ENCODE results near the gene IFRD2. TPM values are rescaled to one million over a fixed set of nuclear protein-coding genes. Genes with fewer than 3 reads are reported as not detected.

IFRD2 gene
- total RNA-seq, 2 experiments from 2014 or later = 100 to 125 TPM

- ChIA-PET CTCF (interaction anchor here (0.8 kb wide), 1 partner anchor 21 kb away, joined by 3 read pairs; no protein-coding TSS in a partner anchor), POLR2A (no interaction called here)
- Mint-ChIP-seq H3K27me3 (no peaks in the 10 kb centered on the region), H3K36me3 (ENCODE audit: low read depth) (peaks cover 8% of the 10 kb centered on the region), H3K4me1 (peaks cover 24% of the 10 kb centered on the region), H3K9me3 (ENCODE audit: low read depth) (no peaks in the 10 kb centered on the region), H3K4me3 (no peak overlapping the region), H3K27ac (no peak overlapping the region)
- DNase-seq (no peak), ATAC-seq (no peak)
- intact Hi-C loops (cut with DNase I, micrococcal nuclease) = loop anchor here (5.0 to 10.0 kb wide), 2 partner anchors 571 to 1647 kb away; partner anchors contain the start of genes GMPPB (in 1 of the 2), PARP3 (in 1 of the 2) and RRP9 (in 1 of the 2)
These were observed 3.6 kb upstream of the IFRD2 start for GRCh38 chr3:50295553-50296431.

- CTCF ChIA-PET = interaction anchor here (1.0 to 1.4 kb wide), 2 partner anchors 29 to 59 kb away, joined by 3 read pairs; partner anchors contain the start of gene GNAI2
- POLR2A ChIA-PET = no interaction called here
- intact Hi-C loops (cut with DNase I, micrococcal nuclease) = loop anchor here (5.0 to 10.0 kb wide), 3 partner anchors 570 to 1648 kb away; partner anchors contain the start of genes GMPPB (in 1 of the 2), PARP3 (in 1 of the 2), RHOA (in 1 of the 2) and RRP9 (in 1 of the 2)
- ATAC-seq (no peak), DNase-seq (no peak)
- H3K36me3 Mint-ChIP-seq (ENCODE audit: low read depth) = peaks cover 16% of the 10 kb centered on the region
- no peak overlapping the region for H3K27ac Mint-ChIP-seq
- H3K27me3 Mint-ChIP-seq = no peaks in the 10 kb centered on the region
- H3K4me3 Mint-ChIP-seq = no peak overlapping the region
- peaks cover 22% of the 10 kb centered on the region for H3K4me1 Mint-ChIP-seq
- no peaks in the 10 kb centered on the region for H3K9me3 Mint-ChIP-seq (ENCODE audit: low read depth)
These were observed 2.5 kb upstream of the IFRD2 start for GRCh38 chr3:50294492-50295403.

- intact Hi-C loops (cut with DNase I, micrococcal nuclease) = loop anchor here (5.0 to 10.0 kb wide), 2 partner anchors 569 to 882 kb away; partner anchors contain the start of genes GMPPB (in 1 of the 2), RHOA (in 1 of the 2) and TCTA (in 1 of the 2)
- Mint-ChIP-seq H3K27me3 (no peaks in the 10 kb centered on the region), H3K4me1 (peaks cover 21% of the 10 kb centered on the region), H3K9me3 (ENCODE audit: low read depth) (no peaks in the 10 kb centered on the region), H3K36me3 (ENCODE audit: low read depth) (peaks cover 23% of the 10 kb centered on the region), H3K4me3 (no peak overlapping the region), H3K27ac (no peak overlapping the region)
- ATAC-seq (no peak), DNase-seq (no peak)
- ChIA-PET CTCF (interaction anchor here (0.5 to 1.4 kb wide), 3 partner anchors 30 to 1270 kb away, joined by 3 read pairs; partner anchors contain the start of gene GNAI2), POLR2A (no interaction called here)
These were observed 1.9 kb upstream of the IFRD2 start for GRCh38 chr3:50294089-50294488.

GRCh38 chr3:50293079-50293801, 1.0 kb upstream of the IFRD2 start:
- no peak for DNase-seq
- peak overlapping the region; percentile 88 for H3K4me3 Mint-ChIP-seq
- H3K27ac Mint-ChIP-seq = peak overlapping the region; percentile 99
- H3K9me3 Mint-ChIP-seq (ENCODE audit: low read depth) = no peaks in the 10 kb centered on the region
- no peaks in the 10 kb centered on the region for H3K27me3 Mint-ChIP-seq
- H3K36me3 Mint-ChIP-seq (ENCODE audit: low read depth) = peaks cover 31% of the 10 kb centered on the region
- ATAC-seq = no peak
- intact Hi-C loops (cut with DNase I, micrococcal nuclease) = loop anchor here (2.0 to 10.0 kb wide), 4 partner anchors 318 to 881 kb away; partner anchors contain the start of genes CISH (in 1 of the 2), GMPPB (in 1 of the 2), RHOA (in 1 of the 2) and TCTA (in 1 of the 2)
- CTCF ChIA-PET = interaction anchor here (0.5 to 1.8 kb wide), 7 partner anchors 31 to 1269 kb away, joined by 3 to 8 read pairs (median 3); partner anchors contain the start of gene GNAI2
- POLR2A ChIA-PET = interaction anchor here (0.6 kb wide), 1 partner anchor 10 kb away, joined by 3 read pairs; no protein-coding TSS in a partner anchor
- H3K4me1 Mint-ChIP-seq = peaks cover 20% of the 10 kb centered on the region

- intact Hi-C loops (cut with DNase I, micrococcal nuclease) = loop anchor here (5.0 to 10.0 kb wide), 2 partner anchors 565 to 878 kb away; partner anchors contain the start of genes GMPPB (in 1 of the 2), RHOA (in 1 of the 2) and TCTA (in 1 of the 2)
- CTCF ChIA-PET = interaction anchor here (0.5 kb wide), 1 partner anchor 70 kb away, joined by 4 read pairs; no protein-coding TSS in a partner anchor
- Mint-ChIP-seq H3K27me3 (no peaks in the 10 kb centered on the region), H3K4me3 (peak overlapping the region; percentile 88), H3K36me3 (ENCODE audit: low read depth) (peaks cover 41% of the 10 kb centered on the region), H3K4me1 (peaks cover 16% of the 10 kb centered on the region), H3K9me3 (ENCODE audit: low read depth) (no peaks in the 10 kb centered on the region), H3K27ac (no peak overlapping the region)
- no peak for ATAC-seq
- DNase-seq = no peak
- POLR2A ChIA-PET = interaction anchor here (0.6 kb wide), 2 partner anchors 13 to 1202 kb away, joined by 7 read pairs; no protein-coding TSS in a partner anchor
These were observed 2.0 kb downstream of the IFRD2 start for GRCh38 chr3:50290161-50290641.

GRCh38 chr3:50289130-50289529, 3.1 kb downstream of the IFRD2 start:
- Mint-ChIP-seq H3K36me3 (ENCODE audit: low read depth) (peaks cover 41% of the 10 kb centered on the region), H3K27ac (no peak overlapping the region), H3K4me1 (peaks cover 16% of the 10 kb centered on the region), H3K27me3 (no peaks in the 10 kb centered on the region), H3K4me3 (peak overlapping the region; percentile 30), H3K9me3 (ENCODE audit: low read depth) (no peaks in the 10 kb centered on the region)
- no peak for ATAC-seq
- intact Hi-C loops (cut with DNase I, micrococcal nuclease) = no loop called here
- CTCF ChIA-PET = interaction anchor here (0.8 kb wide), 1 partner anchor 43 kb away, joined by 3 read pairs; no protein-coding TSS in a partner anchor
- POLR2A ChIA-PET = no interaction called here
- no peak for DNase-seq

- ChIA-PET POLR2A (no interaction called here), CTCF (interaction anchor here (0.6 to 0.8 kb wide), 3 partner anchors 42 to 96 kb away, joined by 3 read pairs; no protein-coding TSS in a partner anchor)
- H3K36me3 Mint-ChIP-seq (ENCODE audit: low read depth) = peaks cover 41% of the 10 kb centered on the region
- no peak for DNase-seq
- H3K4me1 Mint-ChIP-seq = peaks cover 16% of the 10 kb centered on the region
- H3K27ac Mint-ChIP-seq = no peak overlapping the region
- intact Hi-C loops (cut with DNase I, micrococcal nuclease) = no loop called here
- no peaks in the 10 kb centered on the region for H3K27me3 Mint-ChIP-seq
- ATAC-seq = no peak
- H3K9me3 Mint-ChIP-seq (ENCODE audit: low read depth) = no peaks in the 10 kb centered on the region
- H3K4me3 Mint-ChIP-seq = no peak overlapping the region
These were observed 3.7 kb downstream of the IFRD2 start for GRCh38 chr3:50288387-50289007.

- peaks cover 9% of the 10 kb centered on the region for H3K4me1 Mint-ChIP-seq
- H3K9me3 Mint-ChIP-seq (ENCODE audit: low read depth) = no peaks in the 10 kb centered on the region
- ChIA-PET CTCF (no interaction called here), POLR2A (no interaction called here)
- no peak overlapping the region for H3K4me3 Mint-ChIP-seq
- H3K36me3 Mint-ChIP-seq (ENCODE audit: low read depth) = peaks cover 38% of the 10 kb centered on the region
- DNase-seq (no peak), ATAC-seq (no peak)
- H3K27ac Mint-ChIP-seq = no peak overlapping the region
- intact Hi-C loops (cut with DNase I, micrococcal nuclease) = no loop called here
- no peaks in the 10 kb centered on the region for H3K27me3 Mint-ChIP-seq
These were observed 5.0 kb downstream of the IFRD2 start for GRCh38 chr3:50287262-50287661.

- no peak for DNase-seq
- intact Hi-C loops (cut with DNase I, micrococcal nuclease) = no loop called here
- Mint-ChIP-seq H3K27me3 (no peaks in the 10 kb centered on the region), H3K4me3 (no peak overlapping the region), H3K4me1 (peaks cover 9% of the 10 kb centered on the region), H3K27ac (no peak overlapping the region), H3K9me3 (ENCODE audit: low read depth) (no peaks in the 10 kb centered on the region), H3K36me3 (ENCODE audit: low read depth) (peaks cover 38% of the 10 kb centered on the region)
- ChIA-PET POLR2A (no interaction called here), CTCF (no interaction called here)
- ATAC-seq = no peak
These were observed 5.7 kb downstream of the IFRD2 start for GRCh38 chr3:50286322-50287227.

All from activated CD4-positive, alpha-beta T cell treated with anti-CD3 and anti-CD28 coated beads for 36 hours (primary cell).